GM18858 (cell line): ENCODE data around the gene PRDM16.

Source experiments
- ATAC-seq: cut with Tn5 transposase; IDR thresholded peaks from one replicate; pipeline ENCODE4 v1.9.1; 2021; ENCODE audit not compliant: unreplicated experiment

Gene PRDM16

DNA sequence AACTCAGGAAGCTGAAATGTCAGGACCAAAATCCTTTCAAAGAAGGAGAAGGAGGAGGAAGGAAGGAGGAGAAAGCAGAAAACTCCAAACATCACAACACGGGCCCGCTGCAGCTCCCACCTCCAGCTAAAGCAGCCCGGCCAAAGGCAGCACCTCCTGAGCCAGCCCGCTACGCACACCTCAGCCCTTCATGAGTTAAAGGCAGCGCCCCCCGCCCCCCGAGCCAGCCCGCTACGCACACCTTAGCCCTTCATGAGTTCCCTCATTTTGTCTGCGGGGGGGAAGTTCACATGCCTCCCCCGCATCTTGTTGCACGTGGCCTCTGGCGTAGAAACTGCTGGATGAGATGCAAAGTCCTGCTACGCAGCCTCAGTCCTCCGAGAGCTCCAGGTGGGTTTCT lies 294.8 kb downstream of the PRDM16 start:
- ATAC-seq = no peak

GRCh38 chr1:3364551-3364950 lies 295.5 kb downstream of the PRDM16 start:
- ATAC-seq = no peak

DNA sequence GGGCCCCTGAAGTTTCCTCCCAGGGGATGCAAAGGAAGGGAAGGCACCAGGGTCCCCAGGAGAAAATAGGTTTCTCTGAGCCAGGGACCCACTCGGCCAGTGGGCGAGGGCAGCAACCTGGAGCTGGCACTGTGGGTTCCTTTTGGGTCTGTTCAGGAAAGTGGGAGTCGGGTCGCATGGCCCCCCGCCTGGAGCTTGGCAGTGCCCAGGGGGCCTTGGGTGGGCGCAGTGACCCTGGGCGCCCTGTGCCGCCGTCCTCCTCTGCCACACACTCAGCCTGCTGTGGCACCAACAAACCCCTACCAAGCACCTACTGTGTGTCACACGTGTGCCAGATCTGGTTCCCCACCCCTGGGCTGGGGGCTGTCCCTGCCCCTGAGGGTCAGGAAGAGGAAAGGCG lies 296.0 kb downstream of the PRDM16 start:
- no peak for ATAC-seq

DNA sequence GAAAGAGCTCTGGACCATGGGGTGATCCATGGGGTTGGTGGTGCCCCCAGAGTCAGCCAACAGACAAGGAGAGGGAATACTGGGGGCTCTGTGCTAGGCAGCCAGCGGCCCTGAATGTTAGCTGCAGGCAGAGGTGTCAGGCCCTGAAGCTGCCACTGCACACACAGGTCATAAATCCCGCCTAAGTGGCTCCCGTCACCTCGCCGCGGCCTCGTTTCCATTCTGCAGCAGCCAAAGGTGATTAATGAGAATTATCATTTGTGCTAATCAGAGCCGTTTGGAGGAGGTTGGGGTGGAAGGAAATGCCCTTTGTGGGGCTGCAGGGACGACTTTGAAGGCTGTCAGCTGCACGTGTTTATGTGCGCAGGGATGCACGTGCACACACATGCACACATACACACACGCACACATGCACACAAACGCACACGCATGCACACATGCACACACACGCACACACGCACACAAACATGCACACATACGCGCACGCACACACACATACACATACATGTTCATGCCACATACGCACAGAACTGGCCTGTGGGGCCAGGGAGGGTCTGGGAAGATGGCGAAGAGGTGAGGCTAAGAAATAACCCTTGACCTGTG lies 296.6 kb downstream of the PRDM16 start:
- ATAC-seq = no peak

- no peak for ATAC-seq
These were observed 297.4 kb downstream of the PRDM16 start for GRCh38 chr1:3366126-3367051.

DNA sequence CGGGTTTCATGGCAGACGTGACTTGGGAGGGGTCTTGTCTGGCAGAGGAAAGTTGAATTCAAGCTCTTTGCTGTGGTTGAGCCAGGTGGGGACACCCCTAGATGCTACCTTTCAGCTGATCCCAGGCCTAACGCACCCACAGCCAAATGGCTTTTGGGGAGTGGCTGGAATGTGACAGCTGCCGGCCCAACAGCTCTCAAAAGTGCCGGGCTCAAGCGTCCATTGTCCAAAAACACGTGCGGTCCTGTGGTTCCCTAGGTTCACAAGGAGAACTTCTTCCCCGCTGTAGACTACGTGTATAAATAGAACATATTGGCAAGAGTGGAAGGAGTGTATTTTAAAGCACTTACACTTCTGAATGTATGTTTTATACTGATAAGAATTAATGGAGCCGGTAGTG lies 298.4 kb downstream of the PRDM16 start:
- ATAC-seq = no peak

GRCh38 chr1:3368059-3368458 lies 299.1 kb downstream of the PRDM16 start:
- ATAC-seq = no peak

DNA sequence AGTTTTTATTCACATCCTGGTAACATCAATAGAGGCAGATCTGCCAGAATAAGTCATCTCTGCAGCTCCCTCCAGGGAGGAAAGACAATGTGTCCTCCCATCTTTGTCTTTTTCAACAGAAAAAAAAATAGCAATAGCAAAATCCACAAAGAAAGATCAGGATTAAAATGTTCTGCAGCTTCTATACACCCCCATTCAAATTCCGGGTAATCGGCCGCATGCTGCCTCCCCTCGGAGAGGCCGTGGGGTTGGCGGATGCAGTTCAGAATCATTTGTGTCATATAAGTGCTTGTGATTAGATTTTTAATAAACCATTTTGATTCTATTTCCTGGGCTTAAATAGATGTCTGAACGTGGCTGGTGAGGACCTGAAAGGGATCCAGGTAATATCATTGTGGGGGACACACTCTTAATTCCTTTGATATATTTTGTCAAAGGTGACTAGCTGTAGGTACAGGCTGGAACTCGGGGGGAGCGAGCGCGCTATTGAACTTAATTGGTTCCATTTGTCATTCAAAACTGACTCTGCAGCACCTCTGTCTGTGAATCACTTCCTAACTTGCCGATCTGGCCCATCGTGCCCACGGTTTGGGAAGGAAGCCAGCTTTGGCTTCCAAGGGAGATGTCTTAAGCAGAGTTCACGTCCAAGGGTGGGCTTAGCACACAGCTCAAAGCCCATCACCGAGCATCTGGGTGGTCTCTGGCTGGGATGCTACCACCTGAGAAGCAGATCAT lies 299.9 kb downstream of the PRDM16 start:
- no peak for ATAC-seq

- ATAC-seq = no peak
These were observed 300.6 kb downstream of the PRDM16 start for GRCh38 chr1:3369446-3370076.

- no peak for ATAC-seq
These were observed 302.1 kb downstream of the PRDM16 start for GRCh38 chr1:3370856-3371703.

DNA sequence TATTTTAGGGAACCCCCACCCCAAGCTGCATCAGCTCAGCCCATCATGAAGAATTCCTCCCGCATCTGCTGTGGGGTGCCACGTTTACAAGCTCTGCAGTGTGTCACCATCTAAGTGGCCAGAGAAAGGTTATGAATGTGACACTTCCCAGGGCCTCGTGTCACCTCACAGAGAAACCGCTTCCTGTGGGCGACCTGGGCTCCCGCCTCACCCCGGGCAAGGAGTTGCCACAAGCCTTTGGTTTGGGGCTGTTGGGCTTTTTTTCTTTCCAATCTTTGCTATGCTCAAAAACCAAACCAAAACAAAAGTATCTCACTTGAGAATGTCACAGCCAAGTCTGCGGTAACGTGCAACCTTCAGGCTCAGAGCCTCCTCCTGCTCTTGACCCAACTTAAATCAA lies 303.3 kb downstream of the PRDM16 start:
- no peak for ATAC-seq

- ATAC-seq = no peak
These were observed 304.2 kb downstream of the PRDM16 start for GRCh38 chr1:3373175-3373574.

DNA sequence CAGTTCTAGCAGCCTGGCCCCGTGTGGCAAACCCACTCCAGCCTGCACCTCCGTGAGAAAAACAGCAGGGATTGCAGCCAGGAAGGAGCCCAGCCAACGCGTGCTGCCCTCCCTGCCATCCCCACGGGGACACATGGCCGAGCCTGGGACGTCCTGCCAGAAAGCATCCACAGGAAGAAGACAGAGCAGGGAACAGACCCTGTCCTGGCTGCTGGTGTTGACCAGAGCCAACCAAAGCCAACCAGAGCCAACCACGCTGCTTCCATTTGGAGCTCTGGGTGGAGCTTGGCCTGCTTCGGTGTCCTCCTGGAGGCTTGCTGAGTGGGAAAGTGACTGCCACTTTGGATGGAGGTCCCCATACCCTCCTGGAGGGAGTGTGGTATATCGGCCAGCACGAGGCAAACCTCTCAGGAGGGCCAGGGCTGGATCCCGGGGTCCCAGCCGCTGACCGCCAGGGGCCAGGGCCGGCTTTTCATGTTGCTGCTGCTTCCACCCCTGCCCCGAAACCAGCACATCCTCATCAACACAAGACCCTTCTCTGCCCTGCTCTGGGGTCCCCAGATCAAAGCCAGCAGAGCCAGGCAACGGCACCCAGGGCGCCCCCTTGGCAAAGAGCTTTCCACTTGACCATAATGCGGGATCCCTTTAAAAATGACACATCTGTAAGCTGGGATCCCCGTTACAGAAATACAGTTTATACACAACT lies 304.9 kb downstream of the PRDM16 start:
- no peak for ATAC-seq

- no peak for ATAC-seq
These were observed 306.2 kb downstream of the PRDM16 start for GRCh38 chr1:3375245-3375644.

- no peak for ATAC-seq
These were observed 308.2 kb downstream of the PRDM16 start for GRCh38 chr1:3377166-3377565.

GRCh38 chr1:3377604-3378279 lies 308.7 kb downstream of the PRDM16 start:
- no peak for ATAC-seq

DNA sequence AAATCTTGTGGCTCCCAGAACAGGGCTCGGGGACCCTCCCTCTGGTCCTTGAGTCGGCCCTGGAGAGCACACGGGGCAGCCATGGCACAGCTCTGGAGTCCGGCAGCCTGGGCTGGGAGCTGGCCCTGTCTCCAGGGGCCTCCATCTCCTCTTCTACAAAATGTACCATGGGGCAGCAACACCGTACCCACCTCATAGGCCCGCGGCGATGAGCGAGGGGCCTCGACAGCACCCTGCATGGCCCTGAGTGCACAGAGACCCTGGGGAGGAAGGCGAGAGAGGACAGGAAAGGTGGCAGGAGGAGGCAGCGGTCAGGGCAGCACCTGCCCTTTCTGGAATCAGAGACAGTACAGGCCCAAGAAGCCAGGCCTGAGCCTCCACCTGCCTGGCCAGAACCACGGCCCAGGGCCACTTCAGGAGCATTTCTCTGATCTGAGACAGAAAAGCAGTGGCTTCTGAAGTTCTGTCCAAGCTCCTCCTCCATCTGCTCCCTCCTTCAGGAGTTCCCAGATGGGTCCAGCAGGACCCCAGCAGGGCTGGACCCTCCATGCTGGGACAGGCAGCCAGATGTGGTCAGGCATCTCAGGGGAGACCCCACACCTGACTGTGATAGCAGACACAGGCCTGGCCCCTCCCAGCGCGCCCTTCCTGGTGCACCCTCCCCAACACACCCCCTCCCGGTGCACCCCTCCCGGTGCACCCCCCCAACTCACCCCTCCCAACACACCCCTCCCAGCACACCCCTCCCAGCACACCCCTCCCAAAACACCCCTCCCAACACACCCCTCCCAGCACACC lies 309.6 kb downstream of the PRDM16 start:
- ATAC-seq = no peak

- no peak for ATAC-seq
These were observed 310.9 kb downstream of the PRDM16 start for GRCh38 chr1:3379934-3380333.
